CD4-positive, alpha-beta T cell (primary cell): ENCODE data around the gene LPP. TPM values are rescaled to one million over a fixed set of nuclear protein-coding genes. Genes with fewer than 3 reads are reported as not detected.

Source experiments
- ATAC-seq: fragments of 200-7000 bp; cut with Tn5 transposase; one replicate; pipeline ENCODE4 v1.10.0; 2022; ENCODE audit warnings: mild to moderate bottlenecking; ENCODE audit not compliant: poor library complexity
- CTCF ChIA-PET: fragments of 350-600 bp; sonication (Branson Sonifier 250); formaldehyde crosslinking; loops from one replicate; lab custom pipeline; 2021; ENCODE audit warnings: antibody characterized with exemption, inconsistent platforms; lab: Charles Lee
- POLR2A ChIA-PET: fragments of 350-600 bp; sonication (Branson Sonifier 250); formaldehyde crosslinking; loops from one replicate; lab custom pipeline; 2021; ENCODE audit warnings: antibody characterized with exemption, inconsistent platforms; lab: Charles Lee
- DNase-seq, 14 experiments: peaks; one replicate each; pipeline ENCODE4 v3.0.0-alpha.2; 2013 to 2020; ENCODE audit warnings: mixed read lengths in 2 of 14
- H3K27ac ChIP-seq, 2 donors: one replicate each; pipeline versions ENCODE4 v1.5.1 to v1.7.0; 2013; ENCODE audit warnings: low read length in 2 of 2, low read depth in 1 of 2, mild to moderate bottlenecking in 1 of 2
- H3K27me3 ChIP-seq, 2 experiments: 1 replicate in 1 of 2; 2 replicates in 1 of 2; pipeline versions ENCODE4 v1.6.1 to v1.7.0; 2013; ENCODE audit warnings: low read length in 2 of 2, control low read depth in 1 of 2, mild to moderate bottlenecking in 1 of 2, moderate library complexity in 1 of 2; ENCODE audit not compliant: insufficient read depth in 2 of 2, control insufficient read depth in 1 of 2
- H3K36me3 ChIP-seq: one replicate; pipeline ENCODE4 v1.6.1; 2013; ENCODE audit warnings: low read length, control low read depth; ENCODE audit not compliant: insufficient read depth
- H3K4me1 ChIP-seq: one replicate; pipeline ENCODE4 v1.6.1; 2013; ENCODE audit warnings: low read length, control low read depth; ENCODE audit not compliant: insufficient read depth
- H3K4me3 ChIP-seq: one replicate; pipeline ENCODE4 v1.5.1; 2013; ENCODE audit warnings: mild to moderate bottlenecking, low read length, moderate library complexity
- H3K9me3 ChIP-seq, 2 experiments: 1 replicate in 1 of 2; 2 replicates in 1 of 2; pipeline versions ENCODE4 v1.6.1 to v1.7.0; 2013; ENCODE audit warnings: low read length in 2 of 2, mild to moderate bottlenecking in 2 of 2, control low read depth in 1 of 2, moderate library complexity in 1 of 2; ENCODE audit not compliant: control insufficient read depth in 1 of 2, insufficient read depth in 1 of 2
- H3K27ac Mint-ChIP-seq: one replicate; pipeline ENCODE4 v1.8.0; 2020; ENCODE audit warnings: mixed read lengths
- H3K27me3 Mint-ChIP-seq: one replicate; pipeline ENCODE4 v1.8.0; 2021; ENCODE audit warnings: mixed read lengths
- H3K36me3 Mint-ChIP-seq: one replicate; pipeline ENCODE4 v1.8.0; 2021; ENCODE audit warnings: low read depth, mixed read lengths
- H3K4me1 Mint-ChIP-seq: one replicate; pipeline ENCODE4 v1.8.0; 2021; ENCODE audit warnings: low read depth, mixed read lengths
- H3K4me3 Mint-ChIP-seq: one replicate; pipeline ENCODE4 v1.8.0; 2020; ENCODE audit warnings: mild to moderate bottlenecking, mixed read lengths
- H3K9me3 Mint-ChIP-seq: one replicate; pipeline ENCODE4 v1.8.0; 2020; ENCODE audit warnings: mixed read lengths
- CTCF ChIP-seq: fragments of 200-600 bp; IDR thresholded peaks from one replicate; pipeline ENCODE4 v1.8.0; 2022; ENCODE audit warnings: antibody characterized with exemption, mild to moderate bottlenecking
- intact Hi-C, 2 experiments: fragments of 100-400 bp; cut with DNase I in 1 of 2; cut with micrococcal nuclease in 1 of 2; formaldehyde crosslinking; loops; one replicate each; pipeline versions ENCODE4 v1.15.1 to v1.9.0; 2023 to 2025; cut with DNase I, micrococcal nuclease
- total RNA-seq, 174 experiments: library from RNA in 2 of 174; stranded (reverse) in 2 of 174; gene quantifications; one replicate each; pipeline ENCODE4 v1.2.3 and lab custom pipeline; 2021 to 2026

The LPP gene
- total RNA-seq, 2 experiments from 2014 or later = 45.6 to 45.9 TPM

GRCh38 chr3:188721990-188722389 is 568.0 kb downstream of the LPP start:
- Mint-ChIP-seq H3K4me3 (no peak overlapping the region), H3K4me1 (peaks cover 10% of the 10 kb centered on the region), H3K36me3 (no peaks in the 10 kb centered on the region), H3K27me3 (no peaks in the 10 kb centered on the region), H3K9me3 (no peaks in the 10 kb centered on the region), H3K27ac (no peak overlapping the region)
- Histone ChIP-seq H3K9me3 (no peaks in the 10 kb centered on the region), H3K4me3 (no peak overlapping the region), H3K27ac (no peak overlapping the region), H3K4me1 (no peaks in the 10 kb centered on the region), H3K27me3 (no peaks in the 10 kb centered on the region), H3K36me3 (no peaks in the 10 kb centered on the region)
- TF ChIP-seq CTCF = no peak
- intact Hi-C loops = no loop called here
- ATAC-seq (no peak), DNase-seq (no peak)
- POLR2A ChIA-PET = no interaction called here
- CTCF ChIA-PET = interaction anchor here (1.1 to 1.3 kb wide), 2 partner anchors 12 to 26 kb away, joined by 3 read pairs; no protein-coding TSS in a partner anchor

GRCh38 chr3:188722963-188723362 is 569.0 kb downstream of the LPP start:
- DNase-seq (no peak), ATAC-seq (no peak)
- peaks cover 15% of the 10 kb centered on the region for H3K4me1 Mint-ChIP-seq
- H3K4me1 ChIP-seq = no peaks in the 10 kb centered on the region
- no peaks in the 10 kb centered on the region for H3K36me3 ChIP-seq
- TF ChIP-seq CTCF = no peak
- ChIA-PET POLR2A (no interaction called here), CTCF (no interaction called here)
- H3K4me3 ChIP-seq = no peak overlapping the region
- no peaks in the 10 kb centered on the region for H3K27me3 ChIP-seq
- no peaks in the 10 kb centered on the region for H3K27me3 Mint-ChIP-seq
- H3K9me3 ChIP-seq = no peaks in the 10 kb centered on the region
- no peak overlapping the region for H3K27ac ChIP-seq
- intact Hi-C loops = no loop called here
- no peak overlapping the region for H3K27ac Mint-ChIP-seq
- H3K36me3 Mint-ChIP-seq = no peaks in the 10 kb centered on the region
- H3K9me3 Mint-ChIP-seq = no peaks in the 10 kb centered on the region
- H3K4me3 Mint-ChIP-seq = no peak overlapping the region

GRCh38 chr3:188727052-188727451 is 573.1 kb downstream of the LPP start:
- H3K27ac Mint-ChIP-seq = no peak overlapping the region
- Histone ChIP-seq H3K4me1 (peaks cover 3% of the 10 kb centered on the region), H3K36me3 (no peaks in the 10 kb centered on the region), H3K27ac (no peak overlapping the region), H3K27me3 (no peaks in the 10 kb centered on the region), H3K9me3 (no peaks in the 10 kb centered on the region), H3K4me3 (no peak overlapping the region)
- ATAC-seq = no peak
- intact Hi-C loops = no loop called here
- no peaks in the 10 kb centered on the region for H3K9me3 Mint-ChIP-seq
- H3K4me3 Mint-ChIP-seq = no peak overlapping the region
- no peak for DNase-seq
- no peaks in the 10 kb centered on the region for H3K27me3 Mint-ChIP-seq
- ChIA-PET POLR2A (interaction anchor here (1.0 kb wide), 1 partner anchor 557 kb away, joined by 4 read pairs; no protein-coding TSS in a partner anchor), CTCF (no interaction called here)
- H3K4me1 Mint-ChIP-seq = peaks cover 32% of the 10 kb centered on the region
- H3K36me3 Mint-ChIP-seq = no peaks in the 10 kb centered on the region
- no peak for TF ChIP-seq CTCF
